C4-2B (cell line): ENCODE measurements around the gene ZBTB1.
"Not testable (repeated sequence)": the region's sequence is repeated elsewhere in the genome, so short reads cannot be mapped to it uniquely, and the experiment has no call there.

Experiments used
- H3K27ac ChIP-seq: fragments of 450-650 bp; 2 replicates; pipeline ENCODE4 v1.5.1; 2017
- CTCF ChIP-seq: fragments of 450-650 bp; conservative IDR thresholded peaks from 2 replicates; pipeline ENCODE4 v1.5.1; 2017; ENCODE audit warnings: mild to moderate bottlenecking
- ZFX ChIP-seq: fragments of 450-650 bp; IDR thresholded peaks from 2 replicates; pipeline ENCODE4 v1.6.1; 2017

Gene ZBTB1

GRCh38 chr14:64549791-64550620 lies 45.4 kb downstream of the ZBTB1 start, which contains the start of gene PPP1R36:
TSS of gene PPP1R36 (plus strand) at chr14:64549961. CDS start at chr14:64549998, 37 bp downstream.
- TF ChIP-seq ZFX (no peak), CTCF (no peak)

GRCh38 chr14:64550621-64551333 lies 46.2 kb downstream of the ZBTB1 start:
- no peak for TF ChIP-seq CTCF
- TF ChIP-seq ZFX: no peak
- no peak overlapping the region for H3K27ac ChIP-seq

More at GRCh38 chr14:64549791-64550620, 45.4 kb downstream of the ZBTB1 start, which contains the start of gene PPP1R36:
- no peak within 1 kb of the TSS for H3K27ac ChIP-seq

GRCh38 chr14:64554556-64554955 lies 50.0 kb downstream of the ZBTB1 start:
- TF ChIP-seq CTCF: no peak
- no peak for TF ChIP-seq ZFX
- no peak overlapping the region for H3K27ac ChIP-seq

GRCh38 chr14:64556526-64556925 lies 52.0 kb downstream of the ZBTB1 start:
- no peak overlapping the region for H3K27ac ChIP-seq

GRCh38 chr14:64558216-64558615 lies 53.6 kb downstream of the ZBTB1 start:
- H3K27ac ChIP-seq: not testable (repeated sequence)

More at GRCh38 chr14:64556526-64556925, 52.0 kb downstream of the ZBTB1 start:
- TF ChIP-seq CTCF: no peak

GRCh38 chr14:64561631-64562030 lies 57.1 kb downstream of the ZBTB1 start:
- TF ChIP-seq ZFX: no peak
- TF ChIP-seq CTCF: no peak
- no peak overlapping the region for H3K27ac ChIP-seq

GRCh38 chr14:64562436-64562835 lies 57.9 kb downstream of the ZBTB1 start:
- TF ChIP-seq CTCF (no peak), ZFX (no peak)
- H3K27ac ChIP-seq: no peak overlapping the region
